DMS 273 (cell line): ENCODE results near the gene TSEN2.
"Not testable (repeated sequence)": the region's sequence is repeated elsewhere in the genome, so short reads cannot be mapped to it uniquely, and the experiment has no call there.

ENCODE experiments used
- DNase-seq: peaks from one replicate; lab custom pipeline; 2025; ENCODE audit not compliant: unreplicated experiment; lab: John Stamatoyannopoulos, UW

Gene TSEN2

GRCh38 chr3:12471241-12471640 is 13.0 kb upstream of the TSEN2 start:
- DNase-seq: no peak

- DNase-seq: no peak
Measured at GRCh38 chr3:12472000-12472610, 12.2 kb upstream of the TSEN2 start.

- no peak for DNase-seq
Measured at GRCh38 chr3:12472796-12473195, 11.5 kb upstream of the TSEN2 start.

GRCh38 chr3:12473511-12473910 is 10.8 kb upstream of the TSEN2 start:
- no peak for DNase-seq

GRCh38 chr3:12476238-12476897 is 7.9 kb upstream of the TSEN2 start:
- no peak for DNase-seq

- no peak for DNase-seq
Measured at GRCh38 chr3:12477256-12477655, 7.0 kb upstream of the TSEN2 start.

GRCh38 chr3:12478326-12478725 is 6.0 kb upstream of the TSEN2 start:
- DNase-seq: no peak

GRCh38 chr3:12479198-12479597 is 5.1 kb upstream of the TSEN2 start:
- DNase-seq: not testable (repeated sequence)

GRCh38 chr3:12479919-12480427 is 4.3 kb upstream of the TSEN2 start:
- DNase-seq: peak; percentile 57

- peak; percentile 57 for DNase-seq
Measured at GRCh38 chr3:12483410-12483809, 870 bp upstream of the TSEN2 start.

GRCh38 chr3:12483872-12484197 is 445 bp upstream of the TSEN2 start:
- DNase-seq: no peak

- peak; percentile 61 for DNase-seq
Measured at GRCh38 chr3:12484983-12485327, 675 bp downstream of the TSEN2 start.

- no peak for DNase-seq
Measured at GRCh38 chr3:12486001-12486400, 1.7 kb downstream of the TSEN2 start.

- DNase-seq: no peak
Measured at GRCh38 chr3:12486916-12487315, 2.6 kb downstream of the TSEN2 start.

GRCh38 chr3:12487336-12487735 is 3.1 kb downstream of the TSEN2 start:
- no peak for DNase-seq

GRCh38 chr3:12487786-12488185 is 3.5 kb downstream of the TSEN2 start:
- DNase-seq: no peak

GRCh38 chr3:12489368-12489767 is 5.1 kb downstream of the TSEN2 start:
- DNase-seq: peak; percentile 9

GRCh38 chr3:12489832-12490231 is 5.6 kb downstream of the TSEN2 start:
- peak; percentile 49 for DNase-seq

GRCh38 chr3:12490547-12490946 is 6.3 kb downstream of the TSEN2 start:
- no peak for DNase-seq

GRCh38 chr3:12495749-12496452 is 11.6 kb downstream of the TSEN2 start:
- peak; percentile 17 for DNase-seq

- DNase-seq: no peak
Measured at GRCh38 chr3:12496453-12496761, 12.1 kb downstream of the TSEN2 start.

GRCh38 chr3:12499474-12499873 is 15.2 kb downstream of the TSEN2 start:
- no peak for DNase-seq
